Body of pancreas (tissue), 4 donors: Measurements from ENCODE around the gene TSPOAP1. TPM values are rescaled to one million over a fixed set of nuclear protein-coding genes. Genes with fewer than 3 reads are reported as not detected.

Source experiments
- ATAC-seq: fragments of 150-250 bp; one replicate; pipeline ENCODE4 v1.9.1; 2016
- DNase-seq, 4 donors: peaks; one replicate each; pipeline ENCODE4 v3.0.0-alpha.2; 2019
- H3K27ac ChIP-seq, 4 donors: fragments of 200-600 bp; sonication (generic); 1 replicate in 3 of 4; 2 replicates in 1 of 4; pipeline versions ENCODE4 v1.5.1 to v1.6.1; 2016 to 2019; ENCODE audit warnings: mild to moderate bottlenecking in 1 of 4, mixed read lengths in 1 of 4, moderate library complexity in 1 of 4
- H3K27me3 ChIP-seq, 2 donors: fragments of 200-600 bp; sonication (generic); one replicate each; pipeline ENCODE4 v1.6.0; 2016; ENCODE audit warnings: mild to moderate bottlenecking in 1 of 2
- H3K36me3 ChIP-seq, 2 donors: fragments of 200-600 bp; sonication (generic); replicated peaks in 1 of 2; 2 replicates each; pipeline ENCODE4 v1.5.1; 2016; ENCODE audit warnings: low read depth in 2 of 2; ENCODE audit not compliant: insufficient read depth in 1 of 2
- H3K4me1 ChIP-seq: fragments of 200-600 bp; sonication (generic); one replicate; pipeline ENCODE4 v1.6.0; 2016
- H3K4me3 ChIP-seq, 2 donors: fragments of 200-600 bp; sonication (generic); 1 replicate in 1 of 2; 2 replicates in 1 of 2; pipeline ENCODE4 v1.5.1; 2016 to 2019
- H3K9me3 ChIP-seq, 3 donors: fragments of 200-600 bp; sonication (generic); 1 replicate in 2 of 3; 2 replicates in 1 of 3; pipeline ENCODE4 v1.5.1; 2016
- CTCF ChIP-seq, 7 experiments: fragments of 450-650 bp in 4 of 7; fragments of 200-600 bp in 3 of 7; sonication (generic) in 3 of 7; IDR thresholded peaks; one replicate each; pipeline ENCODE4 v1.5.1; 2016 to 2019; ENCODE audit warnings: antibody characterized with exemption in 7 of 7
- POLR2A ChIP-seq, 3 donors: fragments of 450-650 bp; IDR thresholded peaks; one replicate each; pipeline ENCODE4 v1.6.1; 2016; ENCODE audit warnings: antibody characterized with exemption in 3 of 3, mild to moderate bottlenecking in 2 of 3
- WGBS, 2 donors: methylation state at CpG; one replicate each; pipeline ENCODE4 v1.1.5; 2017; 5-methylcytosine and 5-hydroxymethylcytosine counted together
- intact Hi-C: fragments of 100-400 bp; cut with DNase I; formaldehyde crosslinking; loops from one replicate; pipeline ENCODE4 v1.15.1; 2023
- total RNA-seq, 2 donors: library from RNA; depleted of rRNA; stranded (reverse); fragments of >200 nt; gene quantifications; one replicate each; pipeline ENCODE4 v1.1.0, GENCODE V29; 2016

Gene TSPOAP1
- total RNA-seq, 2 donors from 2014 or later = 21.0 to 22.7 TPM

GRCh38 chr17:58332778-58333735 is 4.5 kb upstream of the TSPOAP1 start:
- peak overlapping the region in 2 of 4 donors; percentile 40 to 50 for H3K27ac ChIP-seq
- no peak overlapping the region for H3K4me3 ChIP-seq
- DNase-seq = no peak
- TF ChIP-seq POLR2A (IDR thresholded peaks at IDR 0.05) = no peak
- TF ChIP-seq CTCF (IDR thresholded peaks at IDR 0.05) = no peak
- H3K36me3 ChIP-seq = no peaks in the 10 kb centered on the region
- no peaks in the 10 kb centered on the region for H3K9me3 ChIP-seq
- intact Hi-C loops = no loop called here
- no peaks in the 10 kb centered on the region for H3K27me3 ChIP-seq
- H3K4me1 ChIP-seq = no peaks in the 10 kb centered on the region
- 57 to 68% methylated on average over 18 to 21 of the region's 21 CpGs for WGBS, 2 donors
- no peak for ATAC-seq

GRCh38 chr17:58331815-58332777 is 3.5 kb upstream of the TSPOAP1 start:
- 56 to 78% methylated on average over 20 to 26 of the region's 31 CpGs for WGBS, 2 donors
- H3K4me1 ChIP-seq = no peaks in the 10 kb centered on the region
- ATAC-seq (no peak), DNase-seq (peak in 2 of 4 donors; percentile 41 to 75)
- H3K27ac ChIP-seq = peak overlapping the region in 2 of 4 donors; percentile 40 to 75
- no peaks in the 10 kb centered on the region for H3K36me3 ChIP-seq
- intact Hi-C loops = no loop called here
- H3K4me3 ChIP-seq = peak overlapping the region in 1 of 2 donors; percentile 17
- TF ChIP-seq POLR2A (IDR thresholded peaks at IDR 0.05) (peak in 2 of 3 donors; percentile 67 to 90), CTCF (IDR thresholded peaks at IDR 0.05) (no peak)
- H3K9me3 ChIP-seq = no peaks in the 10 kb centered on the region
- no peaks in the 10 kb centered on the region for H3K27me3 ChIP-seq

GRCh38 chr17:58330997-58331814 is 2.6 kb upstream of the TSPOAP1 start:
- ATAC-seq = no peak
- peak in 1 of 4 donors; percentile 59 for DNase-seq
- no peaks in the 10 kb centered on the region for H3K9me3 ChIP-seq
- H3K36me3 ChIP-seq = no peaks in the 10 kb centered on the region
- H3K4me3 ChIP-seq = peak overlapping the region in 1 of 2 donors; percentile 17
- WGBS, 2 donors = 59 to 70% methylated on average over 22 to 23 of the region's 23 CpGs
- intact Hi-C loops = no loop called here
- H3K4me1 ChIP-seq = no peaks in the 10 kb centered on the region
- no peaks in the 10 kb centered on the region for H3K27me3 ChIP-seq
- TF ChIP-seq POLR2A (IDR thresholded peaks at IDR 0.05) (no peak), CTCF (IDR thresholded peaks at IDR 0.05) (no peak)
- H3K27ac ChIP-seq = peak overlapping the region in 2 of 4 donors; percentile 17 to 75

- Histone ChIP-seq H3K27me3 (no peaks in the 10 kb centered on the region), H3K4me3 (no peak overlapping the region), H3K4me1 (no peaks in the 10 kb centered on the region), H3K9me3 (no peaks in the 10 kb centered on the region), H3K27ac (peak overlapping the region in 1 of 4 donors; percentile 75), H3K36me3 (no peaks in the 10 kb centered on the region)
- no peak for ATAC-seq
- TF ChIP-seq CTCF (IDR thresholded peaks at IDR 0.05) (no peak), POLR2A (IDR thresholded peaks at IDR 0.05) (no peak)
- WGBS, 2 donors = 51 to 59% methylated on average over 10 of the region's 10 CpGs
- intact Hi-C loops = no loop called here
- no peak for DNase-seq
These were observed 2.0 kb upstream of the TSPOAP1 start for GRCh38 chr17:58330538-58330996.
